Activated naive CD4-positive, alpha-beta T cell treated with anti-CD3 and anti-CD28 coated beads, Interleukin-2, amount 10 ng/mL, durations not matched to agents 7 days and 5 days (primary cell): ENCODE data around the gene DACH1.

Experiments used
- CTCF ChIA-PET: fragments of 350-600 bp; sonication (Branson Sonifier 250); formaldehyde crosslinking; loops from one replicate; lab custom pipeline; 2021; ENCODE audit warnings: antibody characterized with exemption; lab: Charles Lee
- DNase-seq: peaks from one replicate; pipeline ENCODE4 v3.0.0-alpha.2; 2020
- H3K27ac Mint-ChIP-seq: one replicate; pipeline ENCODE4 v1.8.0; 2021; ENCODE audit warnings: mild to moderate bottlenecking, moderate library complexity, mixed read lengths
- H3K27me3 Mint-ChIP-seq: one replicate; pipeline ENCODE4 v1.8.0; 2021; ENCODE audit warnings: mild to moderate bottlenecking, mixed read lengths
- H3K36me3 Mint-ChIP-seq: one replicate; pipeline ENCODE4 v1.8.0; 2021; ENCODE audit warnings: mixed read lengths
- H3K4me1 Mint-ChIP-seq: one replicate; pipeline ENCODE4 v1.8.0; 2021; ENCODE audit warnings: mixed read lengths
- H3K4me3 Mint-ChIP-seq: one replicate; pipeline ENCODE4 v1.8.0; 2021; ENCODE audit warnings: mild to moderate bottlenecking, moderate library complexity, mixed read lengths
- H3K9me3 Mint-ChIP-seq: one replicate; pipeline ENCODE4 v1.8.0; 2021; ENCODE audit warnings: mixed read lengths

Gene DACH1

DNA sequence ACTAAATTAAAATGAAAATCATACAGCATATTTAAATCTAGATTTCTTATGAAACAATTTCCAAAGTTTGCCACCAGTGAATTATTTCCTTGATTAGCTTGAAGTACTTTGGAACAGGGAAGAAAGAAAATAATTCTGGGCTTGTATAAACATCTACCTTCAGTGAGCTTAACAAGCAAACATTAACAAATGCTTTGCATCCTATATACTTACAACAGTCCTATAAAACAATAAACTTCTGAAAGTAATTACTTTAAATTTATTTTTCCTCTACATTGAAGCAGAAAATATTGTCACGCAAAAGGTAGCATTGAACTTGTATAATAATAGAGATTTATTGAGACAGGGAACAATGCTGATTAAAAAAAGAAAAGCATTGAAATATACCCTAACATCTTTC lies 164.8 kb downstream of the DACH1 start:
- H3K27ac Mint-ChIP-seq = no peak overlapping the region
- H3K4me1 Mint-ChIP-seq = no peaks in the 10 kb centered on the region
- DNase-seq = no peak
- H3K27me3 Mint-ChIP-seq = no peaks in the 10 kb centered on the region
- H3K36me3 Mint-ChIP-seq = no peaks in the 10 kb centered on the region
- H3K4me3 Mint-ChIP-seq = no peak overlapping the region
- CTCF ChIA-PET = no interaction called here
- no peaks in the 10 kb centered on the region for H3K9me3 Mint-ChIP-seq

DNA sequence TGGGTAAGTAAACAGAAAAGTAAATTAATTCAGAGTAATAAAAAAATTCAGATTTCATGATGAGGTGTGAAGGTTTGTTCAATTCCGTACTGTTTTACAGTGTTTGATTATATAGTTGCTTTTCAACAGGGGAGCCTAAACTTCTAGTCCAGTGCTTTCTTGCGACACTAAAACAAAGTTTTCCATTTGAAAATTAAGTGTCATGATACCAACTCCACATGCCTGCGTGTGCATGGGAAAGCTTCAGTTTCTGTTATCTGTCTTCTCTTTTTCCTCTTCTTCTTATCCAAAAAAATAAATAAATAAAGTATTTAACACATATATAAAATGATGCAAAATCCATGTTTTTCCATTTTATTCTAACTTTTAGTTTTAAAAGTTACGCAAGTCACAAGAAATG lies 165.3 kb downstream of the DACH1 start:
- Mint-ChIP-seq H3K27ac (no peak overlapping the region), H3K27me3 (no peaks in the 10 kb centered on the region), H3K4me3 (no peak overlapping the region), H3K4me1 (no peaks in the 10 kb centered on the region), H3K9me3 (no peaks in the 10 kb centered on the region), H3K36me3 (no peaks in the 10 kb centered on the region)
- DNase-seq = no peak
- CTCF ChIA-PET = no interaction called here

DNA sequence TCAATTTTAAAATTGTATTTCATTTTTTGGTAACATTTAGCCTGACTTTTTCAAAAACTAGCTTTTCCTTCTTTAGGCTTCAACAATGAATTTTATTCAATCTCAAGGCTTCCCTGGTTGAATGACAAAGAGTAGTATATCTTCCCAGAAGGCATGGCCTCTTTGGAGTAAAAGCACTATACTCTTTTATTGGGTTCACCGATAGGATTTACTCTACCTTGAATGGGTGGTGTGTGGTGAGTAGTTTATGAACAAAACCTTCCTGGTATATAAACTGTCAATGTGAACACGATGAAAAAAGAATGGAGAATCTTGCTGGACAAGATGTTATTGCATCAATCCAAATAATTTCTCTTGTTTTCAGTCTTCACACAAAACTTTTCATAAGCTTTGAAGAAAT lies 167.7 kb downstream of the DACH1 start:
- no peak for DNase-seq
- Mint-ChIP-seq H3K36me3 (no peaks in the 10 kb centered on the region), H3K27me3 (no peaks in the 10 kb centered on the region), H3K27ac (no peak overlapping the region), H3K9me3 (no peaks in the 10 kb centered on the region), H3K4me1 (no peaks in the 10 kb centered on the region), H3K4me3 (no peak overlapping the region)
- CTCF ChIA-PET = no interaction called here

DNA sequence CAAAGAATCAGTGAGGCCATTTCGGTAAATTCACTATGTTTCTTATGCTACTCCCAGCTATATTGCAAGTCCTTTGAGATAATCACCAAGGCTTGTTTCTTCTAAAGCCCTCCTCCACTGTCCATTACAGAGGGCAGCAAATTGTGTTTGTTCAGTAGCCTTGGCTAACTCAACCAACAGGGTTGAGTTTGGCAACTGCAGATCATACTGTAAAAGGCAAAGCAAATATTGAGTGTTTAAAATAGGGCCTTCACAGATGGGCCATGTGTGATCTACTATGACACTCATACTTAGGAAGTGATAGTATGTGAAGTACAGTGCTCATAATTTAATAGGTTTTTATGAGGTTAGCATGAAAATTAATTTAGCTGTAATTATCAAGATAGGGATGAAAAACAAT lies 171.3 kb downstream of the DACH1 start:
- CTCF ChIA-PET = no interaction called here
- no peak for DNase-seq
- no peaks in the 10 kb centered on the region for H3K9me3 Mint-ChIP-seq
- no peak overlapping the region for H3K27ac Mint-ChIP-seq
- H3K36me3 Mint-ChIP-seq = no peaks in the 10 kb centered on the region
- no peaks in the 10 kb centered on the region for H3K4me1 Mint-ChIP-seq
- H3K27me3 Mint-ChIP-seq = no peaks in the 10 kb centered on the region
- H3K4me3 Mint-ChIP-seq = no peak overlapping the region

DNA sequence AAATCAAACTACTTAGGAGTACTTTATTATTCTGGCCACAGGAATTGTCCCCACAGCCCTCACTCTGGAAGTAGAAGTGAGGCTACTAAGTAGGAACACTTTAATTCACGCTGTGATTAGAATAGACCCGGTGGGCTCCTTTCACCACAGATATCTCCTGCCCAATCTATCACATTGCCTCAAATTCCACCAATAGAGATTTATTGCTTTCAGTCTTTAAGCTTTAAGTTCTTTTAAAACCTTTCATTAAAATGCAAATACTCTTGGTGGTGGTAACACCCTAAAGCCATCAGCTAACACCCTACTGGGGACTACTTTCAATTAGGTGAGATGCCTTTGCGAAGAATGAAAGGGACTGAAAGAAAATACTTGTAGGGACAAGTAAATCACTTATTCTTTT lies 181.9 kb downstream of the DACH1 start:
- no peak overlapping the region for H3K4me3 Mint-ChIP-seq
- H3K4me1 Mint-ChIP-seq = no peaks in the 10 kb centered on the region
- no peak for DNase-seq
- no peaks in the 10 kb centered on the region for H3K9me3 Mint-ChIP-seq
- H3K36me3 Mint-ChIP-seq = no peaks in the 10 kb centered on the region
- no peaks in the 10 kb centered on the region for H3K27me3 Mint-ChIP-seq
- no peak overlapping the region for H3K27ac Mint-ChIP-seq
- CTCF ChIA-PET = no interaction called here

DNA sequence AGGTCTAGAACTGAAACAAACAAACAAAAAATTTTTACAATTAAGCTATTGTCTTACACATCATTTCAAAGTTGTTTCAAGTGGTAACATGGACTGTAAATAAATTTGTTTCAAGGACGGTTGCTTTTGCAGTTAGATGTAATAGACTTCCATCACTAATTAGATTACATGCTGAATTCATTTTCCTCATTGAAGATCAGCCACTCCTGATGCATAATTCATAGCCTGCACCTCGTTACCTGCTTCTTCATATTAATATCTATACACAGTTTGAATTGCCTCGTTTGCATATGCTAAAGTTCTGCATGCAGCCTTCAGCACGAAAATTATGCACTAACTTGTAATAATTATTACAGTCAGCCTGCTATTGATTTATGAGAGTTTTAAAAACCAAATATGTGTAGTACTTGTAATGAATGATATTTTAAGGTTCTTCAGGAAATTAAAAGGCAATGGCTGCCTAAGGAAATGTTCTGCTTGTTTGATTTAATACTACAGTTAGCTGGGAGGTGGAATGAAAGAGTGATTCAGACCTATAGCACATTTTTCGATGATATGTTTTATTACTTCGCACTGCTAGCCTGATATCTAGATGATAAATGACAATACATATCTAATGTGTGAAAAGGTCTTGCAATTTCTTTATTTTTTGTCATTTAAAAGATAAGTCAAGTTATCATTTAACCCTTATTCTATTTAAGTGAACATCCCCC lies 184.9 kb downstream of the DACH1 start:
- Mint-ChIP-seq H3K4me3 (no peak overlapping the region), H3K27me3 (no peaks in the 10 kb centered on the region), H3K4me1 (no peaks in the 10 kb centered on the region), H3K27ac (no peak overlapping the region), H3K36me3 (no peaks in the 10 kb centered on the region), H3K9me3 (no peaks in the 10 kb centered on the region)
- DNase-seq = no peak
- CTCF ChIA-PET = no interaction called here

DNA sequence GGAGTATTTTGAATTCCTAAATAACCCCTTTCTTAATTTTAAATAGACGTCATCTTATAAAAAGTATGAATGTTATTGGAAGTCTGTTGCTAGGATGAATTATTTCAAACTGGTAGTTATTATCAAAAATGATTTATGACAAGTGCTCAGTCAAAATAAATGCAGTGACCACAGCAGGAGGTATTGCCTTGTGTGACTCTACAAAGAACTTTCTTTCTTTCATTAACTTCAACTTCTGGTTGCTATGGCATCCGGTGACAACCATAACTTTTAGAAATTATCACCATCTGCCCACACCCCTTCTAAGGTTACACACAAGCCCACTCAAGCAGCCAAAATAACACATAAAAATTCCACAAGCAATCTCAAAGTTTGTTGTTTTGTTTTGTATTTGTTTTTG lies 189.9 kb downstream of the DACH1 start:
- CTCF ChIA-PET = no interaction called here
- Mint-ChIP-seq H3K36me3 (no peaks in the 10 kb centered on the region), H3K4me1 (no peaks in the 10 kb centered on the region), H3K4me3 (no peak overlapping the region), H3K27ac (no peak overlapping the region), H3K9me3 (no peaks in the 10 kb centered on the region), H3K27me3 (no peaks in the 10 kb centered on the region)
- no peak for DNase-seq

DNA sequence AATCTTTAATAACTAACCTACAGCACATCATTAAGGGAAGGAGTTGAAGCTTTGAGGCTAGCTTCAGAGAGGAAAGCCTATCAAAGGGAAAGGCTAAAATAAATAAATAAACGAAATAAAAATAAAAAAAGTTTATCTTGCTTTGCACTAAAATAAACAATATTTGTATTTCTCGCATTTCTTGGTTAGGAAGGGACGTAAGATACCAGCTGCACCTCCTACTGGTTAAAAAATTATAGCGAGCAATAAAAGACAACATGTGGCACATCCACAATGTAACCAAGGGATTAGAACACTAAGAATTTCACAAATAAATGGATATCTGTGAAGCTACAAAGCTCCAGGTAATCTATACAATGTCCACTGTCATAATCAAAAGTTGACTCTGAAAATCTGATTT lies 194.5 kb downstream of the DACH1 start:
- no peaks in the 10 kb centered on the region for H3K27me3 Mint-ChIP-seq

DNA sequence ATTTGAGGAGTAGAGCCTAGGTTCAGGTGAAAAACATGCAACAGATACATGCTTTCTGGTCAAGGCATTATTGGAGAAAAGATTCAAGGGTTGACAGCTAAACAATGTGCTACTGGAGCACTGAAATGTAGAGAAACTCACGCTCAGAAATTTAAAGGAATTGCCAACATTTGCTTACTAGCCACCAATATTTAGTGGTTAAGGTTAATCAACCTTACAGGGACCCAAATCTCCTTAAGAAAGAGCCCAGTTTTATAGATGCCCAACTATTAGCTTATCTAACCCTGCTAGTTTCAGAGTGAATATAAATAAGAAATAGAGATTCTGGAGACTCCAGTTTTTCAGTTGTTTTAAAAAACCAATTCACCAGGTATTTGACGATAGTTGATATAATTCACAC lies 203.6 kb downstream of the DACH1 start:
- no peaks in the 10 kb centered on the region for H3K9me3 Mint-ChIP-seq
- CTCF ChIA-PET = interaction anchor here (0.7 kb wide), 1 partner anchor 22 kb away, joined by 3 read pairs; no protein-coding TSS in a partner anchor
- H3K27ac Mint-ChIP-seq = no peak overlapping the region
- no peak overlapping the region for H3K4me3 Mint-ChIP-seq
- no peaks in the 10 kb centered on the region for H3K4me1 Mint-ChIP-seq
- H3K27me3 Mint-ChIP-seq = no peaks in the 10 kb centered on the region
- no peaks in the 10 kb centered on the region for H3K36me3 Mint-ChIP-seq
- no peak for DNase-seq

More for the DNA sequence above, 194.5 kb downstream of the DACH1 start:
- Mint-ChIP-seq H3K4me3 (no peak overlapping the region), H3K4me1 (no peaks in the 10 kb centered on the region), H3K9me3 (no peaks in the 10 kb centered on the region), H3K36me3 (no peaks in the 10 kb centered on the region), H3K27ac (no peak overlapping the region)
- no peak for DNase-seq
- CTCF ChIA-PET = no interaction called here

DNA sequence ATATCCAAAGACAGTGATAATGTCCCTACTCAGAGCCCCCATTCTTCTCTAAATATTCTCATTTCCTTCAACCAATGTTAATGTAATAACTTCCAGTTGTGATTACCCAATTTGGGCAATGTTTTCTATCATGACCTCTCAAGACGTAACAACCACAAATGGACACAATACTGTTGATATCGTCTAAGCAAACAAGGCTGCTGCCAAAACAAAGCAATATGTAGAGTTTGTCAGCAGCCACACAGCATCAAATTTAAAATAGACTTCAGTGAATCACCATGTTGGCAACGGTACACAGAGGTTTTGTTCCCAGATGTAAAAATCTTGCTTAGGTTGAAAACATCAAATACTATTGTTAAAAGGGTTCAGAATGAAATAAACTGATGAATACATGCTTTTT lies 205.1 kb downstream of the DACH1 start:
- no peak overlapping the region for H3K27ac Mint-ChIP-seq
- no peaks in the 10 kb centered on the region for H3K9me3 Mint-ChIP-seq
- no peaks in the 10 kb centered on the region for H3K27me3 Mint-ChIP-seq
- H3K4me1 Mint-ChIP-seq = no peaks in the 10 kb centered on the region
- CTCF ChIA-PET = no interaction called here
- DNase-seq = no peak
- no peaks in the 10 kb centered on the region for H3K36me3 Mint-ChIP-seq
- H3K4me3 Mint-ChIP-seq = no peak overlapping the region

DNA sequence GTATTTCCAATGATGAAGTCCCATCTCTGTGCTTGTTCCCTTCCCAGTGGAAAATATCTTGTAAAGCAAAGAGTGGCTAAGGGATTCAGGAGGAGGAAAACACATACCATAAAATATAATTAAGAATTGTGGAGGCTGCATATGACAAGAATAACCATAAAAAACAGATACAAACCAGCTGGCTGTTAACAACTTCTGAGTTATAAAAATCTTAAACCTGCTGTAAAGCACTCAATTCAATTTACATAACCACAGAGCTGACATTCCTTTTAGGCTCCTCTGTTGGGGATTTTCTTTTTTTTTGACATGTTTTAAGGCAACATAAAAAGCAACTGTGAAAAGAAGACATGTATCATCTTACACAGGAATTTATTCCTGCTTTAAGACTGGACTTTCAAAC lies 207.6 kb downstream of the DACH1 start:
- Mint-ChIP-seq H3K9me3 (no peaks in the 10 kb centered on the region), H3K4me1 (no peaks in the 10 kb centered on the region)
- CTCF ChIA-PET = interaction anchor here (0.6 kb wide), 1 partner anchor 20 kb away, joined by 3 read pairs; no protein-coding TSS in a partner anchor

DNA sequence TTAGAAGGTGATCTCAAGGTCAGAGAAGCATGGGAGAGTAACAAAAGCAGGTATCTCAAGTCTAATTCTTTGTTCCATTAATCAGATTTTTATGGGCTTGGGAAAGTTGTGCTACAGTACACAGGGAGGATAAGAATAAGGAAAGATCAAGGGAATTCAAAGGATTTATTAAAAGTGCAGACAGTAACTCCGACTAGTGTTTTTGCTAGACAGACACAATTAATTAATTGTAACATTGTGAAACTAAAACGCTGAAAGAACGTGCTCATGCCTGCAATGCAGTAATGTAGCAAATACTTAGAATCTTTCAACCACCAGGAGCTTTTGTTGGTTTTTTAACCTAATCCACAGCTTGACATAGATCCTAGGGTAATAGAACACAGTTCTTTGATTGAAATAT lies 221.5 kb downstream of the DACH1 start:
- CTCF ChIA-PET = no interaction called here
- Mint-ChIP-seq H3K4me1 (no peaks in the 10 kb centered on the region), H3K27ac (no peak overlapping the region), H3K27me3 (no peaks in the 10 kb centered on the region), H3K4me3 (no peak overlapping the region), H3K36me3 (no peaks in the 10 kb centered on the region), H3K9me3 (no peaks in the 10 kb centered on the region)
- DNase-seq = no peak

More for the DNA sequence above, 207.6 kb downstream of the DACH1 start:
- DNase-seq = no peak
- no peak overlapping the region for H3K4me3 Mint-ChIP-seq
- H3K36me3 Mint-ChIP-seq = no peaks in the 10 kb centered on the region
- no peak overlapping the region for H3K27ac Mint-ChIP-seq
- H3K27me3 Mint-ChIP-seq = no peaks in the 10 kb centered on the region

DNA sequence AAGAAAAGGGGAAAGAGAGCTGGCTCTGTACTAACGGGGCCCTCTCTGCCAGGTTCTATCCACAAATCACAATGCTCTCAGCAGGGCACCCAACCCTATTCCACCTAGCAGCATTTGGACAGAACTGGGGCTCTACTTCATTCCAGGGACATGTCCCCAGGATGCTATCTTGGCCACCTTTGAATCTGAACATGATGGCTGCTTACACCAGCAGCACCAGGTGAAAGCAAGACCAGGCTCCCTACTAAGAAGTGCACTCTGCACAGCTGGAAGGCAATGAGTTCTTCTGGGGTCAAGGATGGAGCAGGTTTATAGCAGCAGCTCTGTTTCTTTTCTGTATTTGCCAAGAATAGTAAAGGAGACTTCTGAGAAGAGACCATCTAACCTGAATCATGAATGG lies 222.4 kb downstream of the DACH1 start:
- CTCF ChIA-PET = no interaction called here
- Mint-ChIP-seq H3K4me1 (no peaks in the 10 kb centered on the region), H3K4me3 (no peak overlapping the region), H3K27ac (no peak overlapping the region), H3K27me3 (no peaks in the 10 kb centered on the region), H3K9me3 (no peaks in the 10 kb centered on the region), H3K36me3 (no peaks in the 10 kb centered on the region)
- DNase-seq = no peak

DNA sequence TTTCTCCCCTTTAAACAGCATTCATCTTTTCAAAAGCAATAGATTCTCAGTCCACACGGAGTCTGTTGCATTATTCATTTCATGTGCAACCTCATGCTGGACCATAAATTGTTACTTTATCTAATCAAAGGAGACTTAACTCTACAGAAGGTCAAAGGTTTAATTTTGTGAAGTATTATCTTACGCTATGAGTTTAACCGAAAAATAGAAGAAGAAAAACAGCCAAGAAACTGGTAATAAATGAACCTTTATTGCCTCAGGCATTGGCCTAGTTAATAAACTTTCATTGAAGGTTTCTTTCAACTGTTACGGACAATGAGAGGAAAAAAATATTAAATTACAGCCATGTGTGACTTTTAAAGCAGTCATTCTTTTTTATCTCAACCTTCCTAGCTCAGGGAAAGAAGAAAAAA lies 223.6 kb downstream of the DACH1 start:
- CTCF ChIA-PET = no interaction called here
- no peaks in the 10 kb centered on the region for H3K36me3 Mint-ChIP-seq
- H3K4me1 Mint-ChIP-seq = no peaks in the 10 kb centered on the region
- H3K9me3 Mint-ChIP-seq = no peaks in the 10 kb centered on the region
- H3K4me3 Mint-ChIP-seq = no peak overlapping the region
- no peak overlapping the region for H3K27ac Mint-ChIP-seq
- DNase-seq = no peak
- no peaks in the 10 kb centered on the region for H3K27me3 Mint-ChIP-seq

DNA sequence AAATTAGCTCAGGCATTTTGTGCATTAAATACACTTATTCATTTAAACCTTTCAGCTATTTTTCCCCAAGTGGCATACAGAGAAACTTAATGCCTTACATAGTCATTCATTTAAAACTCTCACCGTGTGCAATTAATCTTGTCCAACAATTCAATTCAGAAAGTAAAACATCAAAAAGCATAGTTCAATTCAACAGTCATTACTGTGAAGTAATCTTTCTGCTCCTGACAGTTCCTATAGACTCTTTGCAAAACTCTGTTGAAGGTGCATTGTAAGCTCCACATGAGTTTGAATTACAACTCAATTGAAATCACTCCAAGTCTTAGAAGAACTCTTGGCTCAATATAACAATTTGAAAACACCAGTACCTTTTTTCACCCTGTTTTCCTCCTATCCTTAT lies 228.3 kb downstream of the DACH1 start:
- H3K9me3 Mint-ChIP-seq = no peaks in the 10 kb centered on the region
- no peak for DNase-seq
- CTCF ChIA-PET = interaction anchor here (0.6 kb wide), 1 partner anchor 17 kb away, joined by 3 read pairs; no protein-coding TSS in a partner anchor
- H3K27ac Mint-ChIP-seq = no peak overlapping the region
- H3K4me1 Mint-ChIP-seq = no peaks in the 10 kb centered on the region
- no peak overlapping the region for H3K4me3 Mint-ChIP-seq
- no peaks in the 10 kb centered on the region for H3K36me3 Mint-ChIP-seq
- no peaks in the 10 kb centered on the region for H3K27me3 Mint-ChIP-seq
